K562 (cell line): Measurements from ENCODE around the gene EME1. TPM values are rescaled to one million over a fixed set of nuclear protein-coding genes. Genes with fewer than 3 reads are reported as not detected.

Source experiments
- ATAC-seq: fragments of 200-7000 bp; cut with Tn5 transposase; 3 replicates; pipeline ENCODE4 v1.9.1; 2020; ENCODE audit warnings: moderate library complexity
- BruUV-seq: library from RNA; stranded (reverse); fragments of 400-500 nt; replicated peaks from 2 replicates; lab custom pipeline; 2021; lab: Mats Ljungman, UMichigan
- CTCF ChIA-PET: fragments of 300-600 bp; formaldehyde crosslinking; extraction: SDS; loops from one replicate; lab custom pipeline; 2021; ENCODE audit warnings: low intra/inter-chr PET ratio; lab: Yijun Ruan, JAX
- POLR2A ChIA-PET: fragments of 300-600, 350-650 bp; sonication (Branson Sonifier 250); formaldehyde crosslinking; extraction: SDS; loops from one replicate; lab custom pipeline; 2021; ENCODE audit warnings: antibody characterized with exemption, inconsistent platforms; lab: Yijun Ruan, JAX
- DNase-seq, 4 experiments: peaks; one replicate each; pipeline versions ENCODE4 v3.0.0 to v3.0.0-alpha.2; 2011 to 2018; ENCODE audit warnings: low spot score in 3 of 4, mixed read lengths in 3 of 4; ENCODE audit errors: extremely low read depth in 1 of 4
- FAIRE-seq: peaks from 2 replicates; lab custom pipeline; 2011; peaks lifted over from hg19 to GRCh38; lab: Jason Lieb, UNC
- H2AFZ ChIP-seq: 2 replicates; pipeline ENCODE4 v1.6.0; 2011; ENCODE audit warnings: low read depth, low read length, control low read depth, inconsistent platforms
- H3K27ac ChIP-seq: fragments of 200-600 bp; 3 replicates; pipeline ENCODE4 v1.8.0; 2011; ENCODE audit warnings: low read depth, mild to moderate bottlenecking, control low read depth, inconsistent platforms, low read length, moderate library complexity, mixed read lengths; ENCODE audit errors: extremely low read depth
- H3K27me3 ChIP-seq, 2 experiments: fragments of 300-600 bp in 1 of 2; 2 replicates in 1 of 2; 3 replicates in 1 of 2; pipeline versions ENCODE4 v1.6.0 to v1.8.0; 2011; ENCODE audit warnings: inconsistent platforms in 2 of 2, low read length in 2 of 2, mild to moderate bottlenecking in 1 of 2, mixed read lengths in 1 of 2, moderate library complexity in 1 of 2; ENCODE audit not compliant: control insufficient read depth in 2 of 2, insufficient read depth in 2 of 2
- H3K36me3 ChIP-seq: fragments of 300-600 bp; 3 replicates; pipeline ENCODE4 v1.8.0; 2011; ENCODE audit warnings: mild to moderate bottlenecking, low read length, inconsistent platforms; ENCODE audit not compliant: control insufficient read depth, insufficient read depth
- H3K4me1 ChIP-seq, 2 experiments: fragments of 200-600 bp in 1 of 2; replicated peaks in 1 of 2; 2 replicates in 1 of 2; 3 replicates in 1 of 2; pipeline versions ENCODE4 v1.5.1 to v1.8.0; 2011; ENCODE audit warnings: inconsistent platforms in 2 of 2, low read length in 2 of 2, mild to moderate bottlenecking in 1 of 2, mixed read lengths in 1 of 2, moderate library complexity in 1 of 2; ENCODE audit not compliant: control insufficient read depth in 2 of 2, insufficient read depth in 2 of 2
- H3K4me2 ChIP-seq: 2 replicates; pipeline ENCODE4 v1.6.1; 2011; ENCODE audit warnings: low read length, control low read depth, inconsistent platforms, mixed read lengths; ENCODE audit not compliant: insufficient read depth
- H3K4me3 ChIP-seq: fragments of 200-600 bp; sonication (generic), shearing (Covaris generic); 2 replicates; pipeline ENCODE4 v1.5.1; 2016; ENCODE audit warnings: control low read depth, inconsistent platforms
- H3K79me2 ChIP-seq: fragments of 200-600 bp; 3 replicates; pipeline ENCODE4 v1.8.0; 2011; ENCODE audit warnings: low read length, inconsistent platforms; ENCODE audit not compliant: control insufficient read depth, insufficient read depth
- H3K9ac ChIP-seq, 2 experiments: 2 replicates each; pipeline versions ENCODE4 v1.6.0 to v1.6.1; 2011; ENCODE audit warnings: low read depth in 2 of 2, low read length in 2 of 2, control low read depth in 1 of 2, inconsistent platforms in 1 of 2, mild to moderate bottlenecking in 1 of 2, mixed read lengths in 1 of 2; ENCODE audit not compliant: insufficient read depth in 1 of 2
- H3K9me1 ChIP-seq: one replicate; pipeline ENCODE4 v1.6.0; 2011; ENCODE audit warnings: inconsistent platforms, mild to moderate bottlenecking, low read length, moderate library complexity; ENCODE audit not compliant: control insufficient read depth, insufficient read depth
- H3K9me3 ChIP-seq: replicated peaks from 2 replicates; pipeline ENCODE4 v1.5.1; 2011; ENCODE audit warnings: low read depth, low read length, inconsistent platforms; ENCODE audit not compliant: control insufficient read depth, insufficient read depth
- H4K20me1 ChIP-seq: replicated peaks from 2 replicates; pipeline ENCODE4 v1.6.1; 2011; ENCODE audit warnings: low read length, inconsistent platforms, mixed read lengths; ENCODE audit not compliant: control insufficient read depth, insufficient read depth
- CEBPB ChIP-seq: fragments of 450-650 bp; IDR thresholded peaks from 2 replicates; pipeline ENCODE4 v1.6.1; 2016; ENCODE audit warnings: missing genetic modification characterization, missing compliant biosample characterization
- MNT ChIP-seq, 2 experiments: fragments of 450-650 bp; conservative IDR thresholded peaks; 2 replicates each; pipeline ENCODE4 v1.6.1; 2017; ENCODE audit warnings: mild to moderate bottlenecking in 2 of 2, moderate library complexity in 2 of 2
- PRPF4 ChIP-seq: fragments of 200-400 bp; formaldehyde crosslinking; IDR thresholded peaks from one replicate; pipeline ENCODE4 v1.6.1; 2017; ENCODE audit warnings: low read length, low read depth, mild to moderate bottlenecking; ENCODE audit not compliant: insufficient read depth, poor library complexity, severe bottlenecking
- RFX1 ChIP-seq: fragments of 450-650 bp; IDR thresholded peaks from 2 replicates; pipeline ENCODE4 v1.6.1; 2016; ENCODE audit warnings: mild to moderate bottlenecking, moderate library complexity
- RNF219 ChIP-seq: fragments of 250-450 bp; sonication (Bioruptor Pico); IDR thresholded peaks from 2 replicates; pipeline ENCODE4 v1.5.0; 2022; ENCODE audit warnings: mild to moderate bottlenecking
- SAFB2 ChIP-seq: fragments of 200-400 bp; formaldehyde crosslinking; IDR thresholded peaks from 2 replicates; pipeline ENCODE4 v1.6.1; 2018; ENCODE audit warnings: borderline replicate concordance, low read length, low read depth, moderate library complexity; ENCODE audit not compliant: severe bottlenecking
- SIRT6 ChIP-seq: IDR thresholded peaks from one replicate; pipeline ENCODE4 v1.6.1; 2012; ENCODE audit warnings: low read depth, mild to moderate bottlenecking, control low read depth, inconsistent platforms, low read length, moderate library complexity
- TCF15 ChIP-seq: fragments of 250-450 bp; sonication (Bioruptor Pico); IDR thresholded peaks from 2 replicates; pipeline ENCODE4 v1.8.0; 2022; ENCODE audit warnings: moderate library complexity, mild to moderate bottlenecking, inconsistent platforms
- TEAD4 ChIP-seq, 2 experiments: sonication (generic) in 1 of 2; formaldehyde crosslinking in 1 of 2; IDR thresholded peaks; 2 replicates each; pipeline versions ENCODE4 v1.6.1 to v1.8.0; 2012 to 2022; ENCODE audit warnings: borderline replicate concordance in 1 of 2, inconsistent platforms in 1 of 2, low read length in 1 of 2, mild to moderate bottlenecking in 1 of 2, missing genetic modification reagents in 1 of 2
- THRB ChIP-seq: fragments of 450-650 bp; formaldehyde crosslinking; conservative IDR thresholded peaks from 2 replicates; pipeline ENCODE4 v1.4.0; 2022; ENCODE audit warnings: mild to moderate bottlenecking, missing genetic modification characterization
- ZNF121 ChIP-seq: sonication (generic); formaldehyde crosslinking; conservative IDR thresholded peaks from 2 replicates; pipeline ENCODE4 v1.8.0; 2022; ENCODE audit warnings: missing genetic modification reagents
- ZNF217 ChIP-seq: sonication (generic); formaldehyde crosslinking; IDR thresholded peaks from 2 replicates; pipeline ENCODE4 v1.8.0; 2022; ENCODE audit warnings: mild to moderate bottlenecking, missing genetic modification reagents
- ZNF384 ChIP-seq: IDR thresholded peaks from 2 replicates; pipeline ENCODE4 v1.6.1; 2012; ENCODE audit warnings: low read depth, low read length, improper control_type of control experiment
- WGBS: fragments of 100-300 bp; shearing (Covaris generic); methylation state at CpG from one replicate; pipeline ENCODE4 v1.1.6; 2016; ENCODE audit warnings: low coverage, mixed read lengths; ENCODE audit not compliant: insufficient coverage; ENCODE audit errors: missing lambda C conversion rate; 5-methylcytosine and 5-hydroxymethylcytosine counted together
- in situ Hi-C: fragments of 300-500 bp; cut with MboI; formaldehyde crosslinking; loops from 4 replicates; pipeline ENCODE4 v1.15.0; 2018; ENCODE audit warnings: inconsistent platforms, mixed read lengths
- intact Hi-C: fragments of 100-400 bp; cut with micrococcal nuclease; formaldehyde crosslinking; loops from 2 replicates; pipeline ENCODE4 v1.14.2; 2022
- polyA plus RNA-seq, 8 experiments: library from polyadenylated mRNA; depleted of rRNA in 4 of 8; stranded (reverse) in 5 of 8; unstranded in 3 of 8; fragments of >200 nt; fragmentation: Nextera tagmentation in 2 of 8; fragmentation: Illumina TruSeq in 1 of 8; extraction: Ambion mirVana in 2 of 8; extraction: Trizol in 1 of 8; gene quantifications; 2 replicates each; pipeline versions ENCODE4 v1.2.1 to v1.2.3, GENCODE V29; 2011 to 2014; ENCODE audit warnings: inconsistent platforms in 1 of 8, missing spikeins in 1 of 8
- total RNA-seq, 7 experiments: library from RNA; depleted of rRNA in 6 of 7; stranded (reverse); fragments of >200 nt in 6 of 7; fragmentation: Illumina TruSeq in 2 of 7; extraction: Trizol in 2 of 7; gene quantifications; 2 replicates each; pipeline versions ENCODE4 v1.2.1 to v1.2.3, GENCODE V29; 2011 to 2021; ENCODE audit warnings: low replicate concordance in 1 of 7

The EME1 gene
- total and polyA plus RNA-seq, 9 of the 15 experiments (the other 6 are each of a cell fraction or from before 2014, with no cell fraction given), result 14.6 to 44.1 (median 24.0) TPM

- 5% methylated on average over 4 of the region's 4 CpGs for WGBS
- TF ChIP-seq CEBPB (tag), result no peak
- no peak for TF ChIP-seq SIRT6
- TF ChIP-seq RFX1, result no peak
- no peak for TF ChIP-seq ZNF121 (CRISPR knock-in tag)
- TF ChIP-seq PRPF4, result no peak
- no peak for TF ChIP-seq SAFB2
- TF ChIP-seq TCF15 (CRISPR knock-in tag), result no peak
- no peak for TF ChIP-seq ZNF384
- no peak for TF ChIP-seq MNT (conservative IDR thresholded peaks at IDR 0.05)
- TF ChIP-seq THRB (CRISPR knock-in tag), result no peak
- no peak for TF ChIP-seq TEAD4 (IDR thresholded peaks at IDR 0.05; ENCODE audit: low read length)
- no peak for TF ChIP-seq TEAD4 (CRISPR knock-in tag; IDR thresholded peaks at IDR 0.05; ENCODE audit: borderline replicate concordance)
- TF ChIP-seq ZNF217 (CRISPR knock-in tag), result no peak
- no peak for TF ChIP-seq RNF219 (CRISPR knock-in tag)
- intact Hi-C loops (no loop called here), in situ Hi-C loops (no loop called here)
- ChIA-PET CTCF (no interaction called here), POLR2A (interaction anchor here (0.8 to 3.8 kb wide), 2 partner anchors 9 to 11 kb away, joined by 3 to 19 read pairs; partner anchors contain the start of gene LRRC59)
- no peak overlapping the region for H3K27ac ChIP-seq
- H3K9me3 ChIP-seq, result no peaks in the 10 kb centered on the region
- BruUV-seq, result no TSS peak
- DNase-seq, result no peak
- no peak for FAIRE-seq
- H3K9me1 ChIP-seq, result no peaks in the 10 kb centered on the region
- no peak overlapping the region for H3K4me2 ChIP-seq
- H2AFZ ChIP-seq, result no peak overlapping the region
- no peak overlapping the region for H3K4me3 ChIP-seq
- no peaks in the 10 kb centered on the region for H3K36me3 ChIP-seq
- 0 out of 2 replicates have a peak, but pooled peaks cover 3% of the 10 kb centered on the region for H4K20me1 ChIP-seq
- no peaks in the 10 kb centered on the region for H3K79me2 ChIP-seq
- no peak for ATAC-seq
- no peaks in the 10 kb centered on the region; a peak in 1 of 5 replicates for H3K4me1 ChIP-seq
- no peaks in the 10 kb centered on the region; a peak in 1 of 5 replicates for H3K27me3 ChIP-seq
- H3K9ac ChIP-seq, result no peak overlapping the region
Measured at GRCh38 chr17:50407921-50408320, 34.9 kb downstream of the EME1 start.
